GM12874 (cell line): ENCODE results near the gene DTX1.

Source experiments
- CTCF ChIP-seq: IDR thresholded peaks from 2 replicates; pipeline ENCODE4 v1.5.1; 2011; ENCODE audit warnings: low read depth, mild to moderate bottlenecking, control low read depth, low read length, moderate library complexity; ENCODE audit not compliant: insufficient read depth

Gene DTX1

DNA sequence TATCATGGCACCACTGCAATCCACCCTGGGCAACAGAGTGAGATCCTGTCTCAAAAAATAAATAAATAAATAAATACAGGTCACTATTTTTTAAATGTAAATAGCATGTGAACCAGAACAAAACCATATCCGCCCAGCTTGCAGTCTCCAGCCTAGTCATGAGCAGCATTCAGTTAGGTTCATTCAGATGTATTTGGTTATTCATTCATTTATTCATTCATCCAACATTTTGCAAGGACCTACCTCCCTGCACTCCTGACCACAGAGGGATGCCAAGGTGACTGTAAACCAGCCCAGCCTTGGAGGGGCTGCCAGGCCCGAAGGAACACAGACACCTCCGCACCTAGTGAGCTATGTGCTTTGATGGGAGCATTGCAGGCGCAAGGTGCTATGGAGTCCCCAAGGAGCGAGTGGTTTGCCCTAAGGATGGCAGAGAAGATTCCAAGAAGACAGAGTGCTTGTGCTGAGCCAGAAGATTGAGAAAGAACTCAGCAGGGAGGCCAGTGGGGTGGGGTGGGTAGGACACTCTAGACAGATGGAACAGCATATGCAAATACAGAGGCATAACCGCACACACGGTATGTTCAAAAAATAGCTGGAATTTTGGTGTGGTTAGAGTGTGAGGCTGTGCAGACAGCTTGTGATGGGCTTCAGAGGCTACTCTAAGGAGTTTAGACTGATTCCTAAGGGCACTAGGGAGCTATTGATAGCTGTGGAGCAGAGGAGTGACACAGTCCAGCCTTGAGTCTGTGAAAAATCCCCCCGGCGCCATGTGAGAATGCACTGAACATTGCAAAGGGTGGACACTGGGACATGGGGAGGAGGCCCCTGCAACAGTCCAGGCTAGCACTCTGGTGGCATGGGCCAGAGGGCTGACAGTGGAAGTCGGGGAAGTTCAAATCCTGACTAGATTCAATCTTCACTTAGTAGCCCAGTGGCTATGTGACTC, 11.7 kb downstream of the DTX1 start:
- no peak for TF ChIP-seq CTCF

- no peak for TF ChIP-seq CTCF
Measured at GRCh38 chr12:113069149-113069548, 12.6 kb downstream of the DTX1 start.

- no peak for TF ChIP-seq CTCF
Measured at GRCh38 chr12:113069751-113070116, 13.2 kb downstream of the DTX1 start.

- TF ChIP-seq CTCF: no peak
Measured at GRCh38 chr12:113070117-113070906, 13.8 kb downstream of the DTX1 start.

- no peak for TF ChIP-seq CTCF
Measured at GRCh38 chr12:113071135-113072112, 14.9 kb downstream of the DTX1 start.

DNA sequence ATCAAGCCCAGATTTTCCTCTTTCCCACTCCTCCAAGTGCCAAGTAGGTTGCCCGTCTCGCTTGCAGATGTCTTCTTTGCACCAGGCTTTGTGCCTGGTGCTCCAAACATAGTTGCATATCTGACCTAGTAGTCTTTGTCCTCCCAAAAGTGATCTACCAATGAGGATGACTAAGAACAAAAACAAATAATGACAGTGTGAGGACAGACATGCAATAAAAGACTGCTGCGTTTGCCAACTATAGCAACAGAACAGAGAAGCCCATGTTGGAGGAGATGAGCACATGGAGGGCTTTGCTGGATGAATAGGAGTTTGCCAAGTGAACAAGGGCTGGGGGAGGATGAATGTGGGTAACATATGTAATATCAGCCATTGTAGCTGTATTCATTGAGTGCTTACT, 15.6 kb downstream of the DTX1 start:
- no peak for TF ChIP-seq CTCF

DNA sequence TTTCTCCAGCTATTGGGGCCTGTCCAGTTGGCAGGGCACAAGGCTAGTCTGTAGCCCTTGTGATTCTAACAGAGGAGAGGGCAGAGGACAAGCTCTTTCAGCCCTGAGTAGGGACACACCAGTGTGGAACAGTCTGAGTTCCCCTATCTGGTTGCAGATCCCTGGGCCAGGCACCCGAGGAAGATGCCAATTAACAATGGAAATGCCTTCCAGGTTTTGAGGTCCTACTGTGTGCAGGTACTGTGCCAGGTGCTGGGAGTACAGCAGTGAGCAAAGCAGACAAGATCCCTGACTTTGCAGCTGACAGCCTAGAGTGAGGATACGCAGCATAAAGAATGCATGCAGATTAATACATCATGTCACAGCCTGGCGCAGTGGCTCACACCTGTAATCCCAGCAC, 17.1 kb downstream of the DTX1 start:
- no peak for TF ChIP-seq CTCF
